NCI-H524 (cell line): Measurements from ENCODE around the gene CD70.
"Not testable (repeated sequence)": the region's sequence is repeated elsewhere in the genome, so short reads cannot be mapped to it uniquely, and the experiment has no call there.

Experiments
- DNase-seq, 2 experiments: peaks; one replicate each; lab custom pipeline; 2025; lab: John Stamatoyannopoulos, UW

The CD70 gene

DNA sequence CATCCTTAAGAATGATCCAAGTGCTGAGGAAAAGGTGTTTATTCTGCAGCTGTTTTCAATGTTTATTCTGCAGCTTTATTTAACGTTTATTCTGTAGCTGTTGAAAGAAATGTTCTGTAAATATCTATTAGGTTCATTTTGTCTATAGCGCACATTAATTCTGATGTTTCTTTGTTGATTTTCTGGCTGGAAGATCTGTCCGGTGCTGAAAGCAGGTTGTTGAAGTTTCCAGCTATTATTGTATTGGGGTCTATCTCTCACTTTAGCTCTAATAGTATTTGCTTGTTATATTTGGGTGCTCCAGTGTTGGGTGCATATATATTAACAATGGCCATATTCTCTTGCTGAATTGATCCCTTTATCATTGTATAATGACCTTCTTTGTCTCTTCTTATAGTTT is 20.2 kb downstream of the CD70 start:
- DNase-seq, result no peak

DNA sequence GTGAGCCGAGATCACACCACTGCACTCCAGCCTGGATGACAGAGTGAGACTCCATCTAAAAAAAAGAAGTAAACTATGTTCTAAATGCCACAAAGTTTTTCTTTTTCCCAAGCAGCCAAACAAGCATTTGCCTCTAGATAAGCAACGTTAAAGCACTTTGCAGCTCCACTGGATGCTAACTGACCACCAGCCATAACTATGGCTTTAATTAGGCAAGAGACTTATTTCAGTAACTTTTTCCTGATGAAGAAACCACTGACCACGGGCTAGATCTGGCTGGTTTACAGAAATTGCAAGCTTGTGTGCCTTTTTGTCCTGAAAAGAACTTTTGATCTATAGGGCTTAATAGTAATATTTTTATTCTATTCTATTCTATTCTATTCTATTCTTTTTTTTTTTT is 22.1 kb downstream of the CD70 start:
- DNase-seq, result no peak

DNA sequence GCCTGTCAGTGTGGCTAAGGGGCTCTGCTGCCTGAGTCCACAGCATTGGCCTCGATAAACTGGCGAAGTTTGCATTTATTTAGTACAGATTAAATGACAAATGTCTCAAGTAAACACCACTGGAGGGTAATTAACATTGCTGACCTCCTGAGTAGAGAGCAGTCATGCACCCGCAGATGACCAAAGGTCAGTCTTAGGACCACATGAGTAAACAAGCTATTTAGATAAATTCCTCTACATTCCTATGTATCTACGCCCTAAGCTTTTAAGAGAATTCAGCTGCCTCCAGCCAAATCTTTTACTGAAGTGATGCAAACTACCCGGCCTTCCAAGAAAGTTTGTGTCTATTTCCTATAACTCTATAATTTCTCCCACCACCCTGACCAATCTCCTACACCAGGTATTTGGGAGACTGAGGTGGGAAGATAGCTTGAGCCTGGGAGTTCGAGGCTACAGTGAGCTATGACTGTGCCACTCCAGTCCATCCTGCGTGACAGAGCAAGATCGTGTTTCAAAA is 22.9 kb downstream of the CD70 start:
- DNase-seq, result no peak

DNA sequence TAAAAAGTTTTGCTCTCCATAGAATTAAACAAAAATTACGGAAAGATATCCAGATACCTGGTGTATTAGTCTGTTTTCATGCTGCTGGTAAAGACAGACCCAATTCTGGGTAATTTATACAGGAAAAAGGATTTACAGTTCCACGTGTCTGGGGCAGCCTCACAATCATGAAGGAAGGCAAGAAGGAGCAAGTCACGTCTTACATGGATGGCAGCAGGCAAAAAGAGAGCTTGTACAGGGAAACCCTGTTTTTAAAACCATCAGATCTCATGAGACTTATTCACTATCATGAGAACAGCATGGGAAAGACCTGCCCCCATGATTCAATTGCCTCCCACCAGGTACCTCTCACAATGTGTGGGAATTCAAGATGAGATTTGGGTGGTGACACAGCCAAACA is 24.2 kb downstream of the CD70 start:
- not testable (repeated sequence) for DNase-seq

DNA sequence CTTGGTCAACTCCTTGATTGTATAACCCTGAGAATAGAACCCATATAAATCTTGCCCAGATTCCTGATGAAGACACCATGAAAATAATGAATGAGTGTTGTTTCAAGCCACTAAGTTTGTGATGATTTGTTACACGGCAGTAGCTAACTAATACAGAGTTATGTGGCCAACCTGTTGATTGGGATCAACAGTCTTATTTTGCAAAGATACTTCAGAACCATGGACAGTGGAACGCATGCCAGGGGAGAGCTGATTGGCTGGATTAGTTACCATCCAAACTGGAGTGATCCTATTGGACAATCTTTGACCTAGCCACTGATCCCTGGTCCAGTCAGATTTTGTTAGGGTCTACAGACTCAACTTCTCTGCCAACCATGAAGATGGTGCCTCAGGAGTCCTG is 26.6 kb downstream of the CD70 start:
- DNase-seq, result no peak

DNA sequence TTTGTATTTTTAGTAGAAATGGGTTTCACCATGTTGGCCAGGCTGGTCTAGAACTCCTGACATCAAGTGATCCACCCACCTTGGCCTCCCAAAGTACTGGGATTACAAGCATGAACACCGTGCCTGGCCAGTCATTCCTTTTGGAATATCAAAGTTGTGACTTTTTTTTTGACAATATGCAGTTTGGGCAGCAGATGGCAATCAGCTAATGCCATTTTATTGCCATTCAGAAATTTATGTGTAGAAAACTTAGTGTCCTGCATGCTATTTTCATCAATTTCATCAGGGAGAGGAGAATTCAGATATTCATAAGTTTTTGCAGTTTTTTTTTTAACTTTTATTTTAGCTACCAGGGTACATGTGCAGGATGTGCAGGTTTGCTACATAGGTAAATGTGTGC is 28.5 kb downstream of the CD70 start:
- DNase-seq, result not testable (repeated sequence)

DNA sequence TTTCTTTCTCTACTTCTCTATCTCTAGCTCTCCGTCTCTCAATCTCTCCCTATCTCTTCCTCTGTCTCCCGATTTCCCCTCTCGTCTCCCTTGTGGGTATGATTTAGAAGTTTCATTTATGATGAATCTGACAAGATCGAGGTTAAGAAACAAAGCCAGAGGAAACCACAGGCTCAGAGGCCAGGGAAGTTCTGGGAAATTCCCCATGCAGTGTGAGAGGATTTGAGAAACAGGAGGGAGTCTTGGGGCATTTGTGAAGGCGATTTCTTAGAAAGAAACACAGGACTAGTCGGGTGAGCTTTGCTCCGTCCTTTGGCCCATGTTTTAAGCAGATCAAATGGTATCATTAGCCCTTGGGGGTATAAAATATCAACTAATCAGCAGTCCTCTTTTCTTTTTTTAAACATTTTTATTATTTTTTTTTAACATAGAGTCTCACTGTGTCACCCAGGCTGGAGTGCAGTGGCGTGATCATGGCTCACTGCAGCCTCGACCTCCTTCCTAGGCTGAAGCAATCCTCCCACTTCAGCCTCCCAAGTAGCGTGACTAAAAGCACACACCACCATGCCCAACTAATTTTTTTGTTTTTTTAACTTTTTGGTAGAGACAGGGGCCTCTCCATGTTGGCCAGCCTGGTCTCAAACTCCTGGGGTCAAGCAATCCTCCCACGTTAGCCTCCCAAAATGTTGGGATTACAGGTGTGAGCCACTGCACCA is 34.3 kb downstream of the CD70 start:
- DNase-seq, result no peak

DNA sequence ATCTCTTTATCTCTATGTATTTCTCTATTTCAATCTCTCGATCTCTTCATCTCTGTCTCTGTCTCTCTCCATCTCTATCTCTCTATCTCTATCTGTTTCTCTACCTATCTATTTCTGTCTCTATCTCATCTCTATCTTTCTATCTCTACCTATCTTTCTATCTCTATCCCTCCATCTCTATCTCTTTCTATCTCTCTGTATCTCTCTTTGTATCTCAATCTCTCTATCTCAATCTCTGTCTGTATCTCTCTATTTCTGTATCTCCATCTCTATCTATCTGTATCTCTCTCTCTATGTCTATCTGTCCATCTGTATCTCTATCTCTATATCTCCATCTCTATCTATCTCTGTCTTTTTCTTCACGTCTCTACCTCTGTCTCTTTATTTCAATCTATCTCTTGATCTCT is 34.9 kb downstream of the CD70 start:
- DNase-seq, result no peak

DNA sequence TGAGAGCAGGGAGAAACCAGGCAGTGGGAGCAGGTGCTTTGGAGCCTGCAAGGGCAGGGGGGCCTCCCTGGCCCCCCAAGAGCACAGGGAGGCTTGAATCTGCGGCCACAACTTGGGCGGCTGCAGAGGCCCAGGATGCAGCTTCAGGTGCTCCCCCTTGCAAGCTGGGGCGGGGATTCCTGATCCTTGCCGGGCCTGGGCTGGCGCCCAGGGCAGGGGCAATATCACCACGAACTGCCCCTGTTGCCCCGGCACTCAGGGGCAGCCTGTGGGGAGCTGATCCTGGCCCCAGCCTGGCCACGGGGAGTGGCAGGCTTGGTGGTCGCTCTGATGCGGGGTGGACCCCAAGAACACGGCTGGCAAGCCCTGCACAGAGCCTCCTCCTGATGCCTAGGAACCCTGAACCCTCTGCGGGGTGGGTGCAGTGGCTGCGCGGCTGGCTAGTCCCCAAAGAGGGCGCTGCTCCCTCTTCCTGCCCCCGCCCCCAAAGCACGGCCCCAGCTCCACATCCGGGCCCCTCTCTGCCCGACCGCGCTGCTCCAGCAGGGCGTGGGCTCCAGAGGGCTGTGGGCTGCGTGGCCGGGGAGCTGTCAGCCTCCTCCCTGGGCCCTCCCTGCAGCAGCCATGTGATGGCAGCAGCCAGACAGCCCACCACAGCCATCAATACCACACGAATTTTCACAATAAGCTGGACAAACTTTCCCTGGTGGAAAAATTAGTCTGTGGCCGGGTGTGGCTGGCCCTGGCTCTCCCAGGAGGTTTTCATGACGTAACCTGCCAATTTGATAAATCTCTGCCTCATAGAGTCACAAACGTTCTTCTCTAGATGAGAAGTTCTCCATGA is 39.1 kb downstream of the CD70 start:
- peak in 1 of 2 experiments; percentile 12 for DNase-seq

DNA sequence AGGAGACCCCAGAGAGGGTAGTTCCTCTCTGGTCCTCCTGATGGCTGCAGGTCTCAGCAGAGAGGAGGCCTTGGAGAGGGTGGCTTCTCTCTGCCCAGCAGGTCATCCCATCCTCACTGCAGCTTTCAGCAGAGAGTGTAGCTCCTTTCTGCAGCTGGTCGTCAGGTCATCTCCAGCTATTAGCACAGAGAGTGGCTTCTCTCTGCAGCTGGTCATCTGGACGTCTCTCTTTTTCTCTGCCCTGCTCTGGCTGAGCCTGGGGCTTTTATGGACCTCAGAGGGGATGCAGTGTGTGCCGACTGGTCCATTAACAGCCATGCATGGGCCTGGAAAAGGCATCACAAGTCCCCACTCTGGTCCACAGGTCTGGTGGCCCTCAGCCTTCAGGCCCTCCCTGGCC is 39.9 kb downstream of the CD70 start:
- DNase-seq, result no peak

DNA sequence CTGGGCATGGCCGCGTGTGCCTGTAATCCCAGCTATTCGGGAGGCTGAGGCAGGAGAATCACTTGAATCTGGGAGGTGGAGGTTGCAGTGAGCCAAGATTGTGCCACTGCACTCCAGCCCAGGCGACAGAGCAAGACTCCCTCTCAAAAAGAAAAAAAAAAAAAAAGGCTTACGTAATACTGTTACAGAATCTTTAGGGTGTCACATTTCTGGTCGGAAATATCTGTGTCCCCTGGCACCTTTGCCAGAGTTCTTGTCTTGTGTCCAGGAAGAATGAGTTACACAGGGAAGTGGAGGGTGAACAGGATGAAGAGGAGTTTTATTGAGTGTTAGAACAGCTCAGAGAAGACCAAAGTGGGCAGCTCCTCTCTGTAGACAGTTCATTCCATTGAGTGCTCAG is 40.3 kb downstream of the CD70 start:
- not testable (repeated sequence) for DNase-seq

DNA sequence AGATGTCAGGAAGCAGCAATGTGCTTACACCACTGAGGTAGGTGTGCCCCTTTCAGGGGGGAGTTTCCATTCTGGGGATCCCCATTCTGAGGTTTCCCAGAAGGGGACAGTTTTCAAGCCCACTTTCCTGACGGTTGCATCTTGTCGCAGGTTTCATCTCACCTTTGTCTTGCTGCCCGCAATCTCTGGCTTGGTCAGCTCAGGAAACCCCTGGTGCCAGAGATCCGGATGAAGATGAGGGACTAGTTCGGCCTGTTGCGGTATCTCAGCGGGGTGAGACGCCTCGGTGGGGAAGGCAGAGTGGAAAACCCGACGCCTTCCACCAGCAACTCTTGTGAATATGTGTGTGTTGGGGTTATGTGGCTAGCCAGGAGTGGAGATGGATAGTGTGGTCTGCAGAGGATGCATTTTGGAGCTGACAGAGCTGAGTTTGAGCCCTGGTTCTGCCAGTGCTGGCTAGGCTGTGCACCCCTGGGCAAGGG is 47.0 kb downstream of the CD70 start:
- no peak for DNase-seq

DNA sequence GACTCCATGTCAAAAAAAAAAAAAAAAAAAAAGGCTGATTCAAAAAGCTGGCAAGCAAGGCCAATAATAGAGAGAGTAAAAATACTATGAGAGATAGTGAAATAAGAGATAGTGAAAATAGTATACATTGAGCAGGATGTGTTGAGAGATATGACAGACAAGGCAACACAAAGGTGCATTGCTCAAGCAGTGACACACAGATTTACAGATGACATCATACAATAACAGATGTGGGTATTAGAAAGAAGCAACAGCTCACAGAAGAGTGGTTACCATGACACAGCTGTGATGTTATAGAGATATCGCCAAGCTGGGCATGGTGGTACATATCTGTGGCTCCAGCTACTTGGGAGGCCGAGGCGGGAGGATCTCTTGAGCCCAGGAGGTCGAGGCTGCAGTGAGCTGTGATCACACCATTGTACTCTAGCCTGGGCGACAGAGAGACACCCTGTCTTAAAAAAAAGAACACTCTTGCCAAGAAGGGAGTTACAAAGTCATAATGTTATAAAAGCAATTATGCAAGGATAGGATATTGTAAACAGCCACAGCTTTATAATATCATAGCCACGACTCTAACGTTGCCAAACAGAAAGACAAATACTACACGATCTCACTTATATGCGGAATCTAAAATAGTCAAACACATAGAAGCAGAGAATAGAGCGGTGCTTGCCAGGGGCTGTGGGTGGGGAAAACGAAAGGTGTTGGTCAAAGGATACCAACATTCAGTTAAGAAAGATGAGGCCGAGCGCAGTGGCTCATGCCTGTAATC is 49.8 kb downstream of the CD70 start:
- no peak for DNase-seq

DNA sequence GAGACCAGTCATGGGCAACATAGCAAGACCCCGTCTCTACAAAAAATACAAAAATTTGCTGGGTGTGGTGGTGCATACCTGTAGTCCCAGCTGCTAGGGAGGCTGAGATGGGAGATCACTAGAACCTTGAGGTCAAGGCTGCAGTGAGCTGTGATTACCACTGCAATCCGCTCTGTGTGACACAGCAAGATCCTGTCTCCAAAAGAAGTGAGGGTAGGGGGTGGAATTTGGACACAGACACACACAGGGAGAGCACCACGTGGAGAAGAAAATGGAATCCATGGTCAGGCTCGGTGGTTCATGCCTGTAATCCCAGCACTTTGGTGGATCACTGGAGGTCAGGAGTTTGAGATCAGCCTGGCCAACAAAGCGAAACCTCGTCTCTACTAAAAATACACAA is 51.4 kb downstream of the CD70 start:
- DNase-seq, result no peak
